ENCODE measurements around the gene MICAL2. TPM values are rescaled to one million over a fixed set of nuclear protein-coding genes. Genes with fewer than 3 reads are reported as not detected.

MICAL2 gene
- total RNA-seq, 1 experiment from 2014 or later = 59.8 TPM

DNA sequence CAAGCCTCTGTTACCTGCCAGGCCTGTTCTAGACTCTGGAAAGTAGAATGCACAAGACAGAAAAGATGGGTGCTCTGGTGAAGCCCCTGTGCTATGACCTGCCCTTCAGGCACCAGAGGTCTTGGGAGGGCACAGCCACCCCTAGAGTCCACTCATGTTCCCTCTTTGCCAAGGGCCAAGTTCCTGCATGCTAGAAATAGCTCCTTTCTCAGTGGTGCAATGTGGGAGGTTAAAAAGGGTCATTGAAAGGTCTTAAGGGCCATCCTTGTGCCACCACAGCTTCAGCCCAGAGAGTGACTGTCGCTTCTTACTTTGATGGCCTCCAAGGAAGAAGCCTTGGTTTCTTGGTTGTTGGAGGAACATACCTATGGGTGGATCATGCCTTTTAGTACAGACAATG lies 182.4 kb downstream of the MICAL2 start:
- Histone ChIP-seq H3K9me3 (replicated peaks) (no peaks in the 10 kb centered on the region), H3K27me3 (replicated peaks) (no peaks in the 10 kb centered on the region), H3K36me3 (no peaks in the 10 kb centered on the region), H3K27ac (no peak overlapping the region), H3K4me1 (replicated peaks) (peaks cover 13% of the 10 kb centered on the region), H3K4me3 (no peak overlapping the region)
- no peak for DNase-seq (ENCODE audit: low read depth in 1 of 2, low spot score in 2 of 2)

DNA sequence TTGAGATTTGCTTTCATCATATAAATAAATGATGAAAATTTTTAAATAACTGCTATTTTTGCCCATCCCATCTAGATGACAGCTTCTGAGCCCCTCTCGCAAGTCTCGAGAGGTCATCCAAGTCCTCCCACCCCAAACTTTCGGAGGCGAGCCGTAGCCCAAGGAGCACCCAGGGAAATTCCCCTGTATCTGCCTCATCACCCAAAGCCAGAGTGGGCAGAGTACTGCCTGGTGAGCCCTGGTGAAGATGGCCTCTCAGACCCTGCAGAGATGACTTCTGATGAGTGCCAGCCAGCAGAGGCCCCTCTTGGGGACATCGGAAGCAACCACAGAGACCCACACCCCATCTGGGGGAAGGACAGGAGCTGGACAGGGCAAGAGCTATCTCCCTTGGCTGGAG lies 183.1 kb downstream of the MICAL2 start:
- Histone ChIP-seq H3K4me3 (no peak overlapping the region), H3K36me3 (no peaks in the 10 kb centered on the region), H3K4me1 (replicated peaks) (peaks cover 6% of the 10 kb centered on the region), H3K9me3 (replicated peaks) (no peaks in the 10 kb centered on the region), H3K27ac (no peak overlapping the region), H3K27me3 (replicated peaks) (no peaks in the 10 kb centered on the region)
- DNase-seq (ENCODE audit: low read depth in 1 of 2, low spot score in 2 of 2) = no peak

DNA sequence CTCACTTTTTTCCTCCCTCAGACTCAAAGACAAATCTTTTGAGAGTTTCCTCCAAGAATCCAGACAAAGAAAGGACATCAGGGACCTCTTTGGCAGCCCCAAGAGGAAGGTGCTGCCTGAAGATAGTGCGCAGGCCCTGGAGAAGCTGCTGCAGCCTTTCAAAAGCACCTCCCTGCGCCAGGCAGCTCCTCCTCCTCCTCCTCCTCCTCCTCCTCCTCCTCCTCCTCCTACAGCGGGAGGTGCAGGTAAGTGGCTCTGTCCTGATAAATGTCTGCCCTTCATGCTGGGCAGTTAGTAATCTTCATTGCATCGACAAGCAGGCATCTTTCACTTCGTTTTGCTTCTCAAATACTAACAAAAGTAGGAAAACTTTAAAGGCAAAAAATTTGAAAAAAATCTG lies 184.2 kb downstream of the MICAL2 start:
- H3K36me3 ChIP-seq = no peaks in the 10 kb centered on the region
- no peaks in the 10 kb centered on the region for H3K4me1 ChIP-seq (replicated peaks)
- H3K9me3 ChIP-seq (replicated peaks) = no peaks in the 10 kb centered on the region
- H3K27ac ChIP-seq = no peak overlapping the region
- no peak overlapping the region for H3K4me3 ChIP-seq
- H3K27me3 ChIP-seq (replicated peaks) = no peaks in the 10 kb centered on the region
- DNase-seq (ENCODE audit: low read depth in 1 of 2, low spot score in 2 of 2) = no peak

DNA sequence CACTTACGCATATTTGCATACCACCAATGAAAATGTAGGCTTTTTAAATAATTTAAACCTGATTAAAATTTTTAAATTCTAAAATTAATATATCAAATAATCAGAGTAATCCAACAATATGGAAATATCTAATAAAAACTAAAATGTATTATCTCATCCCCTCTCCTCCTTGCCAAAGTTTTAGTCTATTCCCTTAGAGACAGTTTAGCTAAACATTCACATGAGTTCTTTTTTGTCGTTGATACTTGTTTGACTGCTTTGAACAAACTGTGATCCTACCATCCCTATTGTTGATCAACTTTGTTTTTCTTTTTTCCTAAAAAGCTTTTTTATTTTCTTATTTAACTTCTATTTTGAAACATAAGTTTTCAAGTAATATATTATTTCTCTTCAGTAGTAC lies 185.6 kb downstream of the MICAL2 start:
- no peak for DNase-seq (ENCODE audit: low read depth in 1 of 2, low spot score in 2 of 2)
- no peaks in the 10 kb centered on the region for H3K36me3 ChIP-seq
- no peak overlapping the region for H3K27ac ChIP-seq
- no peak overlapping the region for H3K4me3 ChIP-seq
- no peaks in the 10 kb centered on the region for H3K4me1 ChIP-seq (replicated peaks)
- H3K27me3 ChIP-seq (replicated peaks) = no peaks in the 10 kb centered on the region
- no peaks in the 10 kb centered on the region for H3K9me3 ChIP-seq (replicated peaks)

DNA sequence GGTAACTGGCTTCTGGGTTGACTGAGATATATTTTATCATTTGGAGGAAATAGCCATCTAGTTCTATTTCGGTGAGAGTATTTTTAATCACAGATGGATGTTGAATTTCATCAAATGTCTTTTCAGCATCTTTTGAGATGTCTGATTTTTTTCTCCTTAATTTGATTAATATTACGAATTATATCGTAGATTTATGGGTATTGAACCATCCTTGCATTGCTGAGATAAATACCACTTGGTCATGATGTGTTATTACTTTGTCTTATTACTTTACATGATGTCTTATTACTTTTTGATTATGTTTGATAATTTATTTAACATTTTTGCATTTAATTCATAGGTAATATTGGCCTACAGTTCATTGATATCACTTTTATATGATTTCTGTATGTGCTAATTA lies 188.2 kb downstream of the MICAL2 start:
- no peak for DNase-seq (ENCODE audit: low read depth in 1 of 2, low spot score in 2 of 2)
- no peak overlapping the region for H3K4me3 ChIP-seq
- no peak overlapping the region for H3K27ac ChIP-seq
- no peaks in the 10 kb centered on the region for H3K9me3 ChIP-seq (replicated peaks)
- no peaks in the 10 kb centered on the region for H3K36me3 ChIP-seq
- no peaks in the 10 kb centered on the region for H3K4me1 ChIP-seq (replicated peaks)
- no peaks in the 10 kb centered on the region for H3K27me3 ChIP-seq (replicated peaks)

DNA sequence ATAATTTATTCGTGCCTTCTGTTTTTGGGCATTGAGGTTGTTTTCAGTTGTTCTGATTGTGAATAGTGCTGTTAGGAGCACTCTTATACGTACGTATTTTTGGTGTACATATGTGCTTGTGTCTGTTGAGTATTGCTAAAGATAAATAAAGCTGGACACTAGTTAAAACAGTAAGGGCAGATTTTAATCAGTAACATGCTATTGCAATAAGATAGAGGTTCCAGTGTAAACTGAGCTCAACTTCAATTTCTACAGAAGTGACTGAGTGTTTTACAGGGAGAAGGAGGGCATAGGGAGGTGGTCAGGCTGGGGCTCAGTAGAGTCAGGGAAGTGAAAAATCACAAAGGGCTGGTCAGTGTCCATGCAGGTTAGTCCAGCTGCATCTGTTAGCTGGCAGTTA lies 191.0 kb downstream of the MICAL2 start:
- H3K36me3 ChIP-seq = no peaks in the 10 kb centered on the region
- no peaks in the 10 kb centered on the region for H3K4me1 ChIP-seq (replicated peaks)
- no peaks in the 10 kb centered on the region; the same call in 1 of the 2 replicates for H3K9me3 ChIP-seq (replicated peaks)
- DNase-seq (ENCODE audit: low read depth in 1 of 2, low spot score in 2 of 2) = no peak
- H3K4me3 ChIP-seq = no peak overlapping the region
- H3K27ac ChIP-seq = no peak overlapping the region
- H3K27me3 ChIP-seq (replicated peaks) = no peaks in the 10 kb centered on the region

GRCh38 chr11:12303421-12304149 lies 193.2 kb downstream of the MICAL2 start:
- Histone ChIP-seq H3K36me3 (no peaks in the 10 kb centered on the region), H3K27me3 (replicated peaks) (no peaks in the 10 kb centered on the region), H3K4me3 (no peak overlapping the region), H3K9me3 (replicated peaks) (no peaks in the 10 kb centered on the region; the same call in 1 of the 2 replicates), H3K27ac (no peak overlapping the region), H3K4me1 (replicated peaks) (no peaks in the 10 kb centered on the region)
- DNase-seq (ENCODE audit: low read depth in 1 of 2, low spot score in 2 of 2) = no peak

DNA sequence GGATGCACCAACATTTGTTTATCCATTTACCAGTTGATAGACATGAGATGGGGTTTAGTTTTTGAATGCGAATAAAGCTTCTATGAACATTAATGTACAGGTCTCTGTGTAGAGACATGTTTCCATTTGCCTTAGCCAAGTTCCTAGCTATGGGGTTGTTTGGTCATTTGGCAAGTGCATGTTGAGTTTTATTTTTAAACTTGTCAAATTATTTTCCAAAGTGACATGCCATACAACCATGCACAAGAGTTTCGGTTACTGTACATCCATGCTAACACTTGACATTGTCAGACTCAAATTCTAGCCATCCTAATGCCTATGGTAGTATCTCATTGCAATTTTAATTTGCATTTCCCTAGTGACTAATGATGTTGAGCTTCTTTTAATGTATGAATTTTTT lies 196.4 kb downstream of the MICAL2 start:
- H3K4me3 ChIP-seq = no peak overlapping the region
- no peaks in the 10 kb centered on the region for H3K27me3 ChIP-seq (replicated peaks)
- H3K4me1 ChIP-seq (replicated peaks) = no peaks in the 10 kb centered on the region
- DNase-seq (ENCODE audit: low read depth in 1 of 2, low spot score in 2 of 2) = no peak
- H3K36me3 ChIP-seq = no peaks in the 10 kb centered on the region
- H3K27ac ChIP-seq = no peak overlapping the region
- H3K9me3 ChIP-seq (replicated peaks) = no peaks in the 10 kb centered on the region; the same call in 1 of the 2 replicates

DNA sequence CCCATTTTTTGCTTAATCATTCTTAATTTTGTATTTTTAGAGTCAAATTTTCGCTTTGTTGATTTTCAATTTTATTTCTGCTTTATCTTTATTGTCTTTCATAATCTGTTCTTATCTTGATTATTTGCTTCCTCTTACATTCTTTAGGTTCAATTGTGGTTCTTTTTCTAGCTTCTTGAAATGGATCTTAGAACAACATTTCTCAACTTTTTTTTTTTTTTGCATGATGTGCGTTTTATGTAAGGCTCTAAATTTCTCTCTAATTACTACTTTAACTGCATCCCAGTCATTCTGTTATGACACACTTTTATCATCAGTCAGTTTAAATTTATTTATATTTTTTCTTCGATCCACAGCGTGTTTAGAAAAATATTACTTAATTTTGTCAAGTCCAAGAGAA lies 201.7 kb downstream of the MICAL2 start:
- no peak overlapping the region for H3K4me3 ChIP-seq
- H3K9me3 ChIP-seq (replicated peaks) = 0 out of 2 replicates have a peak, but pooled peaks cover 5% of the 10 kb centered on the region
- no peaks in the 10 kb centered on the region for H3K36me3 ChIP-seq
- DNase-seq (ENCODE audit: low read depth in 1 of 2, low spot score in 2 of 2) = no peak
- no peak overlapping the region for H3K27ac ChIP-seq
- no peaks in the 10 kb centered on the region for H3K4me1 ChIP-seq (replicated peaks)
- no peaks in the 10 kb centered on the region for H3K27me3 ChIP-seq (replicated peaks)

Other genes with a start within 250 kb of the MICAL2 start
- 572 and 807 TPM in 2 replicates for gene DKK3, start 102.0 kb upstream of the MICAL2 start, total RNA-seq (2014; rRNA removed; shearing (Covaris generic))